AG09309 (cell line): ENCODE results near the gene ARRB2.
A peak's percentile ranks its signal among the peaks of the same experiment; 100 is the strongest.
"Not testable (repeated sequence)": the region's sequence is repeated elsewhere in the genome, so short reads cannot be mapped to it uniquely, and the experiment has no call there.

Experiments
- DNase-seq: peaks from one replicate; pipeline ENCODE4 v3.0.0-alpha.2; 2010; ENCODE audit warnings: low read depth
- H3K4me3 ChIP-seq: 2 replicates; pipeline ENCODE4 v1.5.1; 2011; ENCODE audit warnings: mild to moderate bottlenecking, low read depth, low read length, moderate library complexity; ENCODE audit not compliant: control insufficient read depth
- CTCF ChIP-seq: IDR thresholded peaks from 2 replicates; pipeline ENCODE4 v1.5.1; 2011; ENCODE audit warnings: mild to moderate bottlenecking, low read depth, low read length, inconsistent platforms; ENCODE audit not compliant: insufficient read depth, control insufficient read depth; ENCODE audit errors: missing control alignments

ARRB2 gene

GRCh38 chr17:4676791-4677190, 33.6 kb upstream of the ARRB2 start:
- H3K4me3 ChIP-seq, result no peak overlapping the region
- no peak for DNase-seq
- TF ChIP-seq CTCF, result no peak

GRCh38 chr17:4678448-4679026, 31.9 kb upstream of the ARRB2 start:
- TF ChIP-seq CTCF, result no peak
- peak; percentile 73 for DNase-seq
- no peak overlapping the region for H3K4me3 ChIP-seq

GRCh38 chr17:4679658-4680057, 30.8 kb upstream of the ARRB2 start:
- H3K4me3 ChIP-seq, result no peak overlapping the region
- TF ChIP-seq CTCF, result no peak
- DNase-seq, result no peak

- not testable (repeated sequence) for H3K4me3 ChIP-seq, DNase-seq
These were observed 26.7 kb upstream of the ARRB2 start for GRCh38 chr17:4683739-4684138.

- not testable (repeated sequence) for H3K4me3 ChIP-seq
These were observed 20.6 kb upstream of the ARRB2 start for GRCh38 chr17:4689872-4690271.

GRCh38 chr17:4690745-4691144, 19.7 kb upstream of the ARRB2 start:
- no peak overlapping the region for H3K4me3 ChIP-seq
- DNase-seq, result no peak
- TF ChIP-seq CTCF, result no peak

More at GRCh38 chr17:4689872-4690271, 20.6 kb upstream of the ARRB2 start:
- not testable (repeated sequence) for DNase-seq

- TF ChIP-seq CTCF, result no peak
- H3K4me3 ChIP-seq, result no peak overlapping the region
- no peak for DNase-seq
These were observed 18.7 kb upstream of the ARRB2 start for GRCh38 chr17:4691686-4692085.

- no peak for TF ChIP-seq CTCF
- no peak overlapping the region for H3K4me3 ChIP-seq
- DNase-seq, result no peak
These were observed 17.0 kb upstream of the ARRB2 start for GRCh38 chr17:4693416-4693815.
